ENCODE measurements around the gene TBCD.

TBCD gene

GRCh38 chr17:82956146-82956725, 204.4 kb downstream of the TBCD start:
- no peak overlapping the region for H3K27ac ChIP-seq (ENCODE audit: low read length)
- no peak overlapping the region for H3K4me3 ChIP-seq (ENCODE audit: low read length)
- H3K27me3 ChIP-seq (ENCODE audit: low read depth, low read length), result no peaks in the 10 kb centered on the region
- no peak overlapping the region for H3K4me2 ChIP-seq (ENCODE audit: low read length)
- TF ChIP-seq CTCF (IDR thresholded peaks at IDR 0.05; ENCODE audit: low read depth, low read length) (no peak), EZH2phosphoT487 (IDR thresholded peaks at IDR 0.05; ENCODE audit: low read depth) (no peak)
- no peaks in the 10 kb centered on the region for H3K9me3 ChIP-seq (ENCODE audit: insufficient read depth, low read length)
- no peak overlapping the region for H3K9ac ChIP-seq (ENCODE audit: low read length)
- peaks cover 2% of the 10 kb centered on the region for H3K36me3 ChIP-seq (replicated peaks; ENCODE audit: low read depth, low read length)
- no peaks in the 10 kb centered on the region for H4K20me1 ChIP-seq (ENCODE audit: insufficient read depth, low read length)
- H2AFZ ChIP-seq (ENCODE audit: low read depth, low read length), result no peak overlapping the region
- no peaks in the 10 kb centered on the region for H3K79me2 ChIP-seq (ENCODE audit: low read length)
- no peaks in the 10 kb centered on the region for H3K4me1 ChIP-seq (ENCODE audit: low read length)

- Histone ChIP-seq H3K27me3 (ENCODE audit: low read depth, low read length) (no peaks in the 10 kb centered on the region), H3K4me1 (ENCODE audit: low read length) (no peaks in the 10 kb centered on the region), H3K4me3 (ENCODE audit: low read length) (no peak overlapping the region), H3K9me3 (ENCODE audit: insufficient read depth, low read length) (no peaks in the 10 kb centered on the region), H3K79me2 (ENCODE audit: low read length) (no peaks in the 10 kb centered on the region), H3K36me3 (replicated peaks; ENCODE audit: low read depth, low read length) (no peaks in the 10 kb centered on the region), H4K20me1 (ENCODE audit: insufficient read depth, low read length) (no peaks in the 10 kb centered on the region), H3K9ac (ENCODE audit: low read length) (no peak overlapping the region), H3K4me2 (ENCODE audit: low read length) (no peak overlapping the region), H3K27ac (ENCODE audit: low read length) (no peak overlapping the region), H2AFZ (ENCODE audit: low read depth, low read length) (no peak overlapping the region)
- no peak for TF ChIP-seq CTCF (IDR thresholded peaks at IDR 0.05; ENCODE audit: low read depth, low read length)
- no peak for TF ChIP-seq EZH2phosphoT487 (IDR thresholded peaks at IDR 0.05; ENCODE audit: low read depth)
Observed at GRCh38 chr17:82956726-82957468, 205.0 kb downstream of the TBCD start.

- H3K9ac ChIP-seq (ENCODE audit: low read length), result no peak overlapping the region
- H3K4me2 ChIP-seq (ENCODE audit: low read length), result no peak overlapping the region
- no peak overlapping the region for H3K4me3 ChIP-seq (ENCODE audit: low read length)
- no peaks in the 10 kb centered on the region for H3K79me2 ChIP-seq (ENCODE audit: low read length)
- no peak overlapping the region for H3K27ac ChIP-seq (ENCODE audit: low read length)
- no peaks in the 10 kb centered on the region for H3K27me3 ChIP-seq (ENCODE audit: low read depth, low read length)
- no peaks in the 10 kb centered on the region for H3K4me1 ChIP-seq (ENCODE audit: low read length)
- H4K20me1 ChIP-seq (ENCODE audit: insufficient read depth, low read length), result no peaks in the 10 kb centered on the region
- H3K36me3 ChIP-seq (replicated peaks; ENCODE audit: low read depth, low read length), result no peaks in the 10 kb centered on the region
- no peaks in the 10 kb centered on the region for H3K9me3 ChIP-seq (ENCODE audit: insufficient read depth, low read length)
- TF ChIP-seq CTCF (IDR thresholded peaks at IDR 0.05; ENCODE audit: low read depth, low read length) (no peak), EZH2phosphoT487 (IDR thresholded peaks at IDR 0.05; ENCODE audit: low read depth) (no peak)
- H2AFZ ChIP-seq (ENCODE audit: low read depth, low read length), result no peak overlapping the region
Observed at GRCh38 chr17:82957469-82957795, 205.6 kb downstream of the TBCD start.

- H3K79me2 ChIP-seq (ENCODE audit: low read length), result no peaks in the 10 kb centered on the region
- H3K36me3 ChIP-seq (replicated peaks; ENCODE audit: low read depth, low read length), result no peaks in the 10 kb centered on the region
- no peaks in the 10 kb centered on the region for H4K20me1 ChIP-seq (ENCODE audit: insufficient read depth, low read length)
- no peaks in the 10 kb centered on the region for H3K27me3 ChIP-seq (ENCODE audit: low read depth, low read length)
- no peak for TF ChIP-seq EZH2phosphoT487 (IDR thresholded peaks at IDR 0.05; ENCODE audit: low read depth)
- no peak for TF ChIP-seq CTCF (IDR thresholded peaks at IDR 0.05; ENCODE audit: low read depth, low read length)
- H3K4me2 ChIP-seq (ENCODE audit: low read length), result no peak overlapping the region
- H3K9me3 ChIP-seq (ENCODE audit: insufficient read depth, low read length), result no peaks in the 10 kb centered on the region
- no peak overlapping the region for H2AFZ ChIP-seq (ENCODE audit: low read depth, low read length)
- H3K4me1 ChIP-seq (ENCODE audit: low read length), result 0 out of 2 replicates have a peak, but pooled peaks cover 4% of the 10 kb centered on the region
- no peak overlapping the region for H3K27ac ChIP-seq (ENCODE audit: low read length)
- H3K4me3 ChIP-seq (ENCODE audit: low read length), result no peak overlapping the region
- H3K9ac ChIP-seq (ENCODE audit: low read length), result no peak overlapping the region
Observed at GRCh38 chr17:82957961-82958561, 206.2 kb downstream of the TBCD start.

Measured in OCI-LY3 (cell line).